Activated naive CD8-positive, alpha-beta T cell (primary cell): Measurements from ENCODE around the gene CYSLTR1.

Source experiments
- H3K27ac Mint-ChIP-seq: one replicate; pipeline ENCODE4 v1.8.0; 2021; ENCODE audit warnings: mixed read lengths
- H3K27me3 Mint-ChIP-seq: one replicate; pipeline ENCODE4 v1.8.0; 2021; ENCODE audit warnings: mixed read lengths
- H3K36me3 Mint-ChIP-seq: one replicate; pipeline ENCODE4 v1.8.0; 2021; ENCODE audit warnings: mixed read lengths
- H3K4me1 Mint-ChIP-seq: one replicate; pipeline ENCODE4 v1.8.0; 2021; ENCODE audit warnings: low read depth, mixed read lengths
- H3K4me3 Mint-ChIP-seq: one replicate; pipeline ENCODE4 v1.8.0; 2021; ENCODE audit warnings: mild to moderate bottlenecking, mixed read lengths
- H3K9me3 Mint-ChIP-seq: one replicate; pipeline ENCODE4 v1.8.0; 2021; ENCODE audit warnings: low read depth, mixed read lengths

The CYSLTR1 gene, protein sequence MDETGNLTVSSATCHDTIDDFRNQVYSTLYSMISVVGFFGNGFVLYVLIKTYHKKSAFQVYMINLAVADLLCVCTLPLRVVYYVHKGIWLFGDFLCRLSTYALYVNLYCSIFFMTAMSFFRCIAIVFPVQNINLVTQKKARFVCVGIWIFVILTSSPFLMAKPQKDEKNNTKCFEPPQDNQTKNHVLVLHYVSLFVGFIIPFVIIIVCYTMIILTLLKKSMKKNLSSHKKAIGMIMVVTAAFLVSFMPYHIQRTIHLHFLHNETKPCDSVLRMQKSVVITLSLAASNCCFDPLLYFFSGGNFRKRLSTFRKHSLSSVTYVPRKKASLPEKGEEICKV

GRCh38 chrX:78327370-78328086 is at the start of gene CYSLTR1:
CYSLTR1 (minus strand) TSS chrX:78327611; CDS start chrX:78273746, 53,865 bp downstream.
- peaks cover 58% of the 10 kb centered on the region for H3K4me1 Mint-ChIP-seq
- no peaks in the 10 kb centered on the region for H3K36me3 Mint-ChIP-seq

GRCh38 chrX:78377186-78377585 is 49.8 kb upstream of the CYSLTR1 start:
- Mint-ChIP-seq H3K9me3 (no peaks in the 10 kb centered on the region), H3K27me3 (no peaks in the 10 kb centered on the region), H3K27ac (peak overlapping the region; percentile 84), H3K4me1 (peaks cover 27% of the 10 kb centered on the region), H3K4me3 (peak overlapping the region; percentile 15), H3K36me3 (peaks cover 9% of the 10 kb centered on the region)

More at GRCh38 chrX:78327370-78328086, at the start of gene CYSLTR1:
- Mint-ChIP-seq H3K27me3 (no peaks in the 10 kb centered on the region), H3K27ac (no peak within 1 kb of the TSS), H3K9me3 (no peaks in the 10 kb centered on the region), H3K4me3 (peak within 1 kb of the TSS; percentile 51)

- Mint-ChIP-seq H3K27me3 (no peaks in the 10 kb centered on the region), H3K4me3 (peak overlapping the region; percentile 23), H3K27ac (peak overlapping the region; percentile 77), H3K9me3 (peaks cover 5% of the 10 kb centered on the region), H3K36me3 (peaks cover 14% of the 10 kb centered on the region), H3K4me1 (peaks cover 28% of the 10 kb centered on the region)
Observed at GRCh38 chrX:78375894-78376293, 48.5 kb upstream of the CYSLTR1 start.

DNA sequence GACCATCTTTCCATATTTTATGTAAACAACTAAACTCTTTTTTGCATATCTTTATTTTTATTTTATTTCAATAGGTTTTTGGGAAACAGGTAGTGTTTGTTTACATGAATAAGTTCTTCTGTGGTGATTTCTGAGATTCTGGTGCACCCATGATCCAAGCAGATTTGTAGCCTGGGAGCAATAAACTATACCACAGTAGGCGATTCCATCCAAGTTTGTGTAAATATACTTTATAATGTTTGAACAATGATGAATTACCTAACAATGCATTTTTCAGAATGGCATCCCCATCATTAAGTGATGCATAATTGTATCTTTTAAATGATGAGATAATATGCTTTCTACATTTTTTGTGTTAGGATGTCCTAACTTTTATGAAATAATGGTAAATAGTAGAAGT is 39.2 kb upstream of the CYSLTR1 start:
- Mint-ChIP-seq H3K27me3 (no peaks in the 10 kb centered on the region), H3K9me3 (peaks cover 4% of the 10 kb centered on the region), H3K4me1 (peaks cover 2% of the 10 kb centered on the region), H3K4me3 (no peak overlapping the region), H3K27ac (no peak overlapping the region), H3K36me3 (peaks cover 1% of the 10 kb centered on the region)

- Mint-ChIP-seq H3K27me3 (no peaks in the 10 kb centered on the region), H3K4me1 (no peaks in the 10 kb centered on the region), H3K36me3 (no peaks in the 10 kb centered on the region), H3K4me3 (no peak overlapping the region), H3K9me3 (peaks cover 13% of the 10 kb centered on the region), H3K27ac (no peak overlapping the region)
Observed at GRCh38 chrX:78357342-78358055, 30.1 kb upstream of the CYSLTR1 start.

DNA sequence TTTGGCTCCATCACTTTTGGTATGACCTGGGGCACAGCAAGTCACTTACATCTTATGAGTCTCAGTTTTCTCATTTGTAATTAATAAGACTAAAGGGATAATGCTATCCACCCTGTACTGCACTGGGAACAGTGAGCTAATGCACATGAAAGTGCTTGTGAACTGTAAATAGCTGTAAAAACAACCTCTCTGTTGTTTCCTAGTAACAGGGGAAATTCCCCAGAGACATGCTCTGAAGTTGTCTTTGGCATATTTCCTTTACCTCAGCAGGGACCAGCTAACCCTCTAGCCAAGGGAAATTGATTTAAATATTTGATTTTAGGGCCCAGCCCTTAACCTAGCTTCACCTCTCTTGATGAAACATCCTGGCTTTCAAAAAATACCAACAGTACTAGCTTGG is 6.1 kb upstream of the CYSLTR1 start:
- Mint-ChIP-seq H3K27ac (peak overlapping the region; percentile 28), H3K36me3 (peaks cover 3% of the 10 kb centered on the region), H3K4me3 (no peak overlapping the region), H3K27me3 (no peaks in the 10 kb centered on the region), H3K4me1 (peaks cover 59% of the 10 kb centered on the region), H3K9me3 (peaks cover 4% of the 10 kb centered on the region)

GRCh38 chrX:78331708-78332107 is 4.3 kb upstream of the CYSLTR1 start:
- Mint-ChIP-seq H3K36me3 (peaks cover 3% of the 10 kb centered on the region), H3K9me3 (no peaks in the 10 kb centered on the region), H3K27ac (no peak overlapping the region), H3K27me3 (no peaks in the 10 kb centered on the region), H3K4me3 (no peak overlapping the region), H3K4me1 (peaks cover 71% of the 10 kb centered on the region)

GRCh38 chrX:78330540-78330939 is 3.1 kb upstream of the CYSLTR1 start:
- Mint-ChIP-seq H3K27me3 (no peaks in the 10 kb centered on the region), H3K9me3 (no peaks in the 10 kb centered on the region), H3K36me3 (no peaks in the 10 kb centered on the region), H3K4me3 (no peak overlapping the region), H3K4me1 (peaks cover 67% of the 10 kb centered on the region), H3K27ac (no peak overlapping the region)

DNA sequence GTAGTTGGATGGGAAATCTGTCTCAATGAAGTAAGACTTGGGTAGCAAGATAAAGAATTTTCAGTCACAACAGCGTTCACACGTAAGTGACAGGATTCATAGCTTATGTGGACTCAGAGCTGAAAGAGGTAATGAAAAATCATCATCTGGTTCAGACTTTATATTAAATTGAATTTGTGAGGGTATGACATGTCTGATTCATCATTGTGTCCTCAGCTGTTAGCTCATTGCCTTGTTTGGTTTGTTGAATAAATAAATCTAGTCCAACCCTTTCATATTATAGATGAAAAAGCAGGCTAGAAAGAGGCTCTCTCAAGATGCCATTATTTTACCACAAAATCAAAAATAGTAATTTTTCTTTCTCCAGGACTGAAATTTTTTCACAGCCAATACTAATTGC is 2.7 kb upstream of the CYSLTR1 start:
- H3K4me3 Mint-ChIP-seq: no peak overlapping the region
- no peaks in the 10 kb centered on the region for H3K9me3 Mint-ChIP-seq
- no peaks in the 10 kb centered on the region for H3K36me3 Mint-ChIP-seq
- H3K4me1 Mint-ChIP-seq: peaks cover 64% of the 10 kb centered on the region
- H3K27me3 Mint-ChIP-seq: no peaks in the 10 kb centered on the region
- no peak overlapping the region for H3K27ac Mint-ChIP-seq

DNA sequence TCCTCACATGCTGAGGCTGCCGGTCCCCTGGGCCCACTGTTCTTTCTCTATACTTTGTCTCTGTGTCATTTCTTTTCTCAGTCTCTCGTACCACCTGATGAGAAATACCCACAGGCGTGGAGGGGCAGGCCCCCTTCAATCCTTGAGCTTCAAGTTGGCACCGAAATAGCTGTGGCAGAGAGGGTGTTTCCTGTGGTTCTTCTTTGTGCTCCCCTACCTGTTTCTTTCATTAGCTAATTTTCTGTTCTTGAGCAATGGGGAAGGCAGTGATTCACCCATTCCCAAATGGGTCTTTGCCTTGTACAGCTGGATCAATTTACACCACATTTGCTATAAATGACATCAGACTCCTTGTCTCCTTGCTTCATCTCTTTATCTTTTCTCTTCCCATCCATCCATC is 2.1 kb upstream of the CYSLTR1 start:
- peak overlapping the region; percentile 51 for H3K4me3 Mint-ChIP-seq
- no peaks in the 10 kb centered on the region for H3K9me3 Mint-ChIP-seq
- peak overlapping the region; percentile 47 for H3K27ac Mint-ChIP-seq
- no peaks in the 10 kb centered on the region for H3K36me3 Mint-ChIP-seq
- peaks cover 60% of the 10 kb centered on the region for H3K4me1 Mint-ChIP-seq
- H3K27me3 Mint-ChIP-seq: no peaks in the 10 kb centered on the region

DNA sequence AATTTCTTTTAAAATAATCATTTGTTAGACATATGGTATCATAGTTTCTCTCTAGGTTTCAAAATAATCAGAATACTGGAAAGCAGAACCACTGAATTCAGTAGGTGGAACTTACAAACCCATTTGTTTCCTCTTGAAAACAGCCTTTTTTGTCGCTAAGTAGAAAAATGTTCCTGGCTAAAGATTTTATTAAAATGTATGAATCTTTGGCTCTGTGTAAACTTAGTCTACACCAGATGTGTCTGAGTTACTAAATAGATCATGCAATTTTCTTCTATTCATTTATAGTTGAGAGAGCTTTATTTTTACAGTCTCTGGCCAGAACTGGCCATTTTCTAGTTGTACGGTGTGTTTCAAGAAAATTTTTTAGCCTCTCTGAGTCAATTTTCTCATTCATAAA is 1.0 kb downstream of the CYSLTR1 start:
- Mint-ChIP-seq H3K4me1 (peaks cover 60% of the 10 kb centered on the region), H3K36me3 (no peaks in the 10 kb centered on the region), H3K27ac (no peak overlapping the region), H3K9me3 (no peaks in the 10 kb centered on the region), H3K27me3 (no peaks in the 10 kb centered on the region), H3K4me3 (peak overlapping the region; percentile 51)

DNA sequence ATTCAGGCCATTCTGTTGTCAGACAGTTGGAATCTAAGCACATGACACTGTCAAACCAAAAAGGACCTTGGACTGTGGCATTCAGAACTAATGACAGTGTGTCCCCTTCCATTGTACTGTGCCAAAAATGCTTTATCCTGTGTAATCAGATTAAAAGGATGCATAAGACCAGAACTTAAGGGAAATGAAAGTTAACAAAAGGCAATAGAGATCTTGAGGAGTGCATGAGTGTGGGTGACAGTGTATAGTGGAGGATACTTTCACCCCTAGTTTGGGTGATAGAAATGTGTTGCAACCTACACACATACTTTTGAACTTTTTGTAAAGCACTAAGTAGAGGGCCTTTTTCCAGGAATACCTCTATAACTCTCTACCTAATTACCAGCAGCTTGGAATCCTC is 4.5 kb downstream of the CYSLTR1 start:
- H3K9me3 Mint-ChIP-seq: no peaks in the 10 kb centered on the region
- no peak overlapping the region for H3K4me3 Mint-ChIP-seq
- H3K4me1 Mint-ChIP-seq: peaks cover 39% of the 10 kb centered on the region
- no peak overlapping the region for H3K27ac Mint-ChIP-seq
- H3K27me3 Mint-ChIP-seq: no peaks in the 10 kb centered on the region
- H3K36me3 Mint-ChIP-seq: no peaks in the 10 kb centered on the region

DNA sequence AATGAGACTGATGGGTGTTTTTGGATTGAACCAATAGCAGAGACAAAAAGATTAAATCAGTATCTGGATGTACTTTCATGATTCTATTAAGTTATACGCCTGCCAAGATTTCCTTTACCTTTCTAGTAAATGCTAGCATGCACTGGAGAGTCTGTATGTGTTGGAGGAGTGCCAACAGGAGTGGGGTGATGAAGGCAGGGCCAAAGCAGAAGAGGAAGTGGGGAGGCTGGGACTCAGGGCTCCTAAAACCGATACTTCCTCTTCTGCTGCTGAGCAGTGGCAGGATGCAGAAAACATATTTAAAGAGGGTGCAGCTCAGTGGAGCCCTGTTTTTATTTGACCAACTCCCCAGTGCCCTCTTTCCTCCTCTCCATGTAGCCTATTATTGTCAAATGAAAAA is 5.6 kb downstream of the CYSLTR1 start:
- Mint-ChIP-seq H3K27me3 (no peaks in the 10 kb centered on the region), H3K27ac (peak overlapping the region; percentile 37), H3K4me3 (peak overlapping the region; percentile 7), H3K4me1 (peaks cover 32% of the 10 kb centered on the region), H3K9me3 (no peaks in the 10 kb centered on the region), H3K36me3 (no peaks in the 10 kb centered on the region)

GRCh38 chrX:78316265-78316664 is 11.1 kb downstream of the CYSLTR1 start:
- peaks cover 3% of the 10 kb centered on the region for H3K36me3 Mint-ChIP-seq
- no peak overlapping the region for H3K4me3 Mint-ChIP-seq
- no peak overlapping the region for H3K27ac Mint-ChIP-seq
- no peaks in the 10 kb centered on the region for H3K27me3 Mint-ChIP-seq
- no peaks in the 10 kb centered on the region for H3K9me3 Mint-ChIP-seq
- peaks cover 21% of the 10 kb centered on the region for H3K4me1 Mint-ChIP-seq

DNA sequence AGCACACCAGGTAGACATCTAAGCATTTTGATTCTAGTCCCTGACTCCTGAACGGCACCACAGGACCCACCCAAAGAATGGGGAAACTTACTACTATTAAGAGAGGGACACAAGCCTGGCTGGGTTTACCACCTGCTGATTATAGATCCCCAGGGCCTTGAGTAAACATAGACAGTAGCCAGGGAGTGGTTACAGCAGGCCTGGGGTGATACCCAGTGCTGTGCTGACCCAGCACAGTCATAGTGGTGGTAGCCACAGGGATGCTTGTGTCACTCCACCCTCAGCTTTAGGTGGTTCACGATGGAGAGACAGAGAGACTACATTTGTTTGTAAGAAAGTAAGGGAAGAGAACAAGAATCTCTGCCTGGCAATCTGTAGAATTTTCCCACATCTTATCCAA is 11.7 kb downstream of the CYSLTR1 start:
- Mint-ChIP-seq H3K4me3 (no peak overlapping the region), H3K4me1 (peaks cover 16% of the 10 kb centered on the region), H3K36me3 (peaks cover 3% of the 10 kb centered on the region), H3K9me3 (no peaks in the 10 kb centered on the region), H3K27me3 (no peaks in the 10 kb centered on the region), H3K27ac (no peak overlapping the region)
